Ovary (tissue), 3 donors: Measurements from ENCODE around the gene EHMT2.

Experiments
- POLR2A ChIP-seq: fragments of 450-650 bp; IDR thresholded peaks from one replicate; pipeline ENCODE4 v1.6.1; 2017; ENCODE audit warnings: antibody characterized with exemption, mild to moderate bottlenecking, moderate library complexity
- TF ChIP-seq, protein P1 (sequence below), 3 donors: fragments of 450-650 bp in 2 of 3; fragments of 200-600 bp in 1 of 3; IDR thresholded peaks; one replicate each; pipeline versions ENCODE4 v1.5.1 to v1.8.0; 2016 to 2022; ENCODE audit warnings: antibody characterized with exemption in 3 of 3, mild to moderate bottlenecking in 1 of 3
- donor health status: DM: no; HTN: no; CAD: no.

GRCh38 chr6:31861150-31861549, 36.3 kb downstream of the EHMT2 start:
- TF ChIP-seq, protein P1, sequence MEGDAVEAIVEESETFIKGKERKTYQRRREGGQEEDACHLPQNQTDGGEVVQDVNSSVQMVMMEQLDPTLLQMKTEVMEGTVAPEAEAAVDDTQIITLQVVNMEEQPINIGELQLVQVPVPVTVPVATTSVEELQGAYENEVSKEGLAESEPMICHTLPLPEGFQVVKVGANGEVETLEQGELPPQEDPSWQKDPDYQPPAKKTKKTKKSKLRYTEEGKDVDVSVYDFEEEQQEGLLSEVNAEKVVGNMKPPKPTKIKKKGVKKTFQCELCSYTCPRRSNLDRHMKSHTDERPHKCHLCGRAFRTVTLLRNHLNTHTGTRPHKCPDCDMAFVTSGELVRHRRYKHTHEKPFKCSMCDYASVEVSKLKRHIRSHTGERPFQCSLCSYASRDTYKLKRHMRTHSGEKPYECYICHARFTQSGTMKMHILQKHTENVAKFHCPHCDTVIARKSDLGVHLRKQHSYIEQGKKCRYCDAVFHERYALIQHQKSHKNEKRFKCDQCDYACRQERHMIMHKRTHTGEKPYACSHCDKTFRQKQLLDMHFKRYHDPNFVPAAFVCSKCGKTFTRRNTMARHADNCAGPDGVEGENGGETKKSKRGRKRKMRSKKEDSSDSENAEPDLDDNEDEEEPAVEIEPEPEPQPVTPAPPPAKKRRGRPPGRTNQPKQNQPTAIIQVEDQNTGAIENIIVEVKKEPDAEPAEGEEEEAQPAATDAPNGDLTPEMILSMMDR (IDR thresholded peaks at IDR 0.05) = no peak
- no peak for TF ChIP-seq POLR2A
